Activated T-cell treated with anti-CD3 and anti-CD28 coated beads for 4 hours (primary cell): ENCODE results near the gene HOXA6.

Experiments used
- DNase-seq: peaks from one replicate; pipeline ENCODE4 v3.0.0-alpha.2; 2020

The HOXA6 gene

DNA sequence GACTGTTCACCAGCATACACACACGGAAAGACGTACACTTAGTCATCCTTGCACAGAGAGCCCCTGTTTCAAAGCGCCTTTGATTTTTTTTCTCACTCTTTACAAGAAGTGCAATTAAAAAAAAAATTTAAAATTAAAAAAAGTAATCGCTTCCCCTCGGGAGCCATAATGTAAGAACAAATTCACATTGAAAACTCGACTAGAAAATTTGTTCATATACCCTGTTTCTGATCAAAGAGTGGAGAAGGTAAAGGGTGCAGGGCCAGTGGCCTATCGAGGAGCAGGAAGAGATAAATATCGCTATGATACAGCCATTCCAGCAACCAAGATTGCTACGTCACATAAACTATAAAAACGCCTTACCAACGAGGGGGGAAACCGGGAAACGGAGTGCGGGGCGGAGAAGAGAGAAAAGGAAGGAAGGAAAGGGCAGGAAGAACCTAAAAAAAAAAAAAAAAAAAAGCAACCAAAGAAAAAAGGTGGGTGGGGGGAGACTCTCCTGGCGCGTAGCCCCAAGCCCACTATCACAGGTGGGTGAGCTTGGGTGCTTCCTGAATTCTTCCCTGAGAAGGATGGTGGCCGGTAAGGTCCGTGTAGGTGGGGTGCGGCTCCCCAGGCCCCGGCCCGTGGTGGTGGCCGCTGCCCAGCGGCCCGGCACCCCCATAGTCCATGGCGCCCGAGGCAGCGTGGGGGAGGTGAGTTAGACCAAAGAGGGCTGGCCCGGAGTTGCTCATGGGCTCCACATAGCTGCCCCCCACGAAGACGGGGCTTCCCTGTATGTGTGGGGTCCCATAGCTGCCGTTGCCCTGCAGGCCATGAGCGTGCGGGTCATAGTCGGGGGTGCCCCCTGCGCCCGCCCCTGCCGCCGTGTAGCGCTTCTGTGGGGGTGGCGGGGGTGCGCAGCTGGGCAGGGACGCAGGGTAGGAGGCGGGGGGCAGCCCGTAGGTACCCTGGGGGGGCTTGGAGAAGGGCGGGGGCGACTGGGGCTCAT, 39.9 kb downstream of the HOXA6 start:
- DNase-seq: no peak

DNA sequence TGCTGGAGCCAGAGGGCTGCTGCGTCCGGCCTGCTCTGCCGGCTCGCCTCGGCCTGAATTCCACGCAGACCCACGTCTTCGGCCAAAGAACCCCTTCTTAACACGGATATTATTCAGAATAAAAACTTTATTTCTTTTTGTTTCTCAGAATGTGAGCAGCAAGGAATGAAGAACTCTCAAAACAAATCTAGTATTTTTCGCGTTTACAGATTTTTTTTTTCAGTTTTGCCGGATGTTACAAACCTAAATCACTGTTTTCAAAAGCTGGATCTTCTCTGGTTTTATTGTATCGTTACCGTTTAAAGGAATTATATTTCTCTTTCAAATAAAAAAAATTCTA, 40.7 kb downstream of the HOXA6 start:
- DNase-seq: no peak

DNA sequence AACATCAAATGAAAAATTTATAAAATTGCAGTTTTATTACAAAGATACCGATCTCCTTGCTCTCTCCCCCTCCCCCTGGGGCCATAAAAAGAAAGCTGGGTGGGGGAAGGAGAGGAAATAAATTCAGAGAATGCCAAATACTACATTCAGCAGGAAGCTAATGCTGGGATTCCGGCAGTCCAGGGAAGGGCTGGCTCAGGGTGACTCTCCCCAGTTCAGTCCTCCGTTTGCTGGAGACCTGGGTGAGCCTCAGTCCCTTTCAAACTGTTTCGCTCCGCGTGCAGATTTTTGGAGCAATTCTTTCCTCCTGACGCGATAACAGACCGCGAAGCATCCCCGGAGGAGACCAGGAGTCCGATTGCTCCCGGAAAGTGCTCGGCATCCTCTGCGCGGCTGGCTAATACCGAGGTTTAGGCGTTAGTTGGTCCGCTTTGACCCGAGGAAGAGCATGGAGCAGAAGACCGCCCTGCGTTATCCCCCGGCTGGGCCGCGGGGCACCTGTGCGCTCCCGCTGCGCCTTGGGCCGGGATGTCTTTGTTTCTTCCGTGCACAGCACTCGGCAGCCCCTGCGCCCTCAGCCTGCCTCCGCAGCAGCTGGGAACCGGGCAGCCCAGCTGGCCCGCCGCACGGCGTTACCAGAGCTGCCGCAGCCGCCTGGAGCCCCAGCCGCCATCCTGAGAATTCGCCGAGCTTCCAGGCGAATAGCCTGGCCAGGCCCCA, 41.2 kb downstream of the HOXA6 start:
- no peak for DNase-seq

DNA sequence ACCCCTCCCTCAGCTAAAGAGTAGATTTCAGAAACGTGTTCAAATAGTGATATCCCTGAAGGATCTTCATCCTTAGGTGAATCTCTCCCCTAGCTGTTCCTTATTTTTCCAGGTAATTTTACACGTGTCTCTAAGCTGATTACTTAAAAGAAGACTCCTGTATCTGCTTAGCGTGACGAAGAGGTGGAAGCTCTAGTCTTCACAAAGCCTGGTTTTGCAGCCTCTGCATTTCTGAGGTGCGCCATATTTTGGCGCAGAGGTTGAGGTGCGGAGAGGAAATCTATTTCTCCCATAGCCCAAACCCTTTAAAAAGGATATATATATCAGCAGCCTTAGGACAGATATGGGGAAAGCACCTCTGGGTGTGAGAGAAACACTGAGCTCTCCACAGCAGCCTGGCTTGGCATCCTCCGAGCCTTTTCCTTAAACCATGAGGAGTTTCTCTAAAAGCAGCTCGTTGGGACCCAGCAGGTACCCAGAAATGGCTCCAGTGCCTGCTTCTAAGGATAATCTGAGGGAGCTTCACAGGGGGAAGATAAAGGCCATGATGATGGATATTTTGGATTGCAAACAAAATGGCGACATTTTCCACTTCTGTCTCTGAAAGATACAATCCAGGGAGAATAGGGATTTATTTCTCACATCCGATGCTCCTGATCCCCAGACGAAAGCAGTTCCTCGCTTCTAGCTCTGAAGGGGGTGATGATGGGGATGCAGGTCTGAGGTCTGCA, 42.1 kb downstream of the HOXA6 start:
- no peak for DNase-seq

DNA sequence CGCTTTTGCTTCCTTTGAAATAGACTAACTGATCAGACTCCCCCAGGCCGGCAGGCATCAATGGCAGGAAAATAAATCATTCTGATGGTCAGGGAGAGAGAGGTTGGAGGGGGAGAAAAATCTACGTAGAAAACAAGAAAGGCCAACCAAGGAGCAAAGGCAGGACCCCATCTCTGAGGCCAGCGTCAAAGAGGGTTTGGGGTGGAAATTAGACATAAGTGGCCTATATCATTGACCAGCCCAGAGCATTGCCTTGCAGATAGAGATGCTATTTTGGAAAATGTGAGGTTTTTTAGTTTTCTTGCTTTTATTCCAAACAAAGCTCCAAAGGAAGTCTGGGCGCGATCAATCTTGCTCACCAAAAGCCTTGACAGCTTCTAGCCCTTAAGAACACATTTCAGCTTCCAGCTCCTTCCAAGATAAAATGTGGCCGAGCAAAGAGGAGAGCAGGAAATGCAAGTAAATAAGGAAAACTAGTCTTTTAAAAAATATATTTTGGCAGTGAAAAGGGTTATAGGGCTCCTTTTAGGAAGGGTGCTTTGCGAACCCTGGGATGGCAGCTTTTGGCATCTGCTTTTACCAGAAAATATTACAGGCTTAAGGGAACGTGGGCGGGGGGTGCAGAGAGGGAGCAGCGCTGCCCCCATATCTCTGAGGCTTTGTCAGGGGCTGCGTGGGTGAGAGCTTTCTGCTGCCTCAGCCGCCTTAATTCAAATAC, 43.1 kb downstream of the HOXA6 start:
- DNase-seq: no peak

DNA sequence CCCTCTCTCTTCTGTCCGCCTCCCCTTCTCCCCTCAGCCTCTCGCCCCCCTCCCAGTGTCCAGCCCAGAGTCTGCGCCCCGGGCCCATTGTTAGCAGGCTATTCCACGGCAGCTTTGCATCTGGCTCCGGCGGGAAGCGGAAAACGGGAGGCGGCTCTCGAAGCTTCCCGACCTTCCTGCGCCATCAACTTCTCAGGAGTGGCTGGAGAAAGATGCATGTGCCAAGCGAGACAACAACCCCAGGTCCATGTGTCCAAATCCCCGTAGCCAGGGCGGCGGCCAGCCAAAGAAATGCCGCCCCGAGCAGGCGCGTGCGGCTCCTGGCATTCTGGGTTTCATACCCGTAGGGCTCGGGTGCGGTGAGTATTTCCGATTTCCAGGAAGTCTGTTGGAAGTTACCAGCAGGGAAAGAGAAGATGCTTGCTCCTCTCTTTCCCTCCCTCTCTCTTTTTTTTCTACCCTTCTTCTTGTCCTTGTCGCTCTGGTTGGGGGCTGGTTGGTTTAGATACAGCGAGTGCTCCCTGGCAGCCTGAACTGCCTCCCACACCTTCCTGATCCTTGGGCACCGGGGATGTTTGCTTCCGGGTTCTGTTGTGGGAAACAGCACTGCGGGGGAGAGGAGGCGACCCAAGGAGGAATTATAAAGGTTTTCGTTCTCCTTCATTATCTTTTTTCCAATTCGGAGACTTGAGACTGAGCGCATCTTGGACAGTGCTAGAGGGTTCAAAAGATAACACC, 43.9 kb downstream of the HOXA6 start:
- DNase-seq: no peak

DNA sequence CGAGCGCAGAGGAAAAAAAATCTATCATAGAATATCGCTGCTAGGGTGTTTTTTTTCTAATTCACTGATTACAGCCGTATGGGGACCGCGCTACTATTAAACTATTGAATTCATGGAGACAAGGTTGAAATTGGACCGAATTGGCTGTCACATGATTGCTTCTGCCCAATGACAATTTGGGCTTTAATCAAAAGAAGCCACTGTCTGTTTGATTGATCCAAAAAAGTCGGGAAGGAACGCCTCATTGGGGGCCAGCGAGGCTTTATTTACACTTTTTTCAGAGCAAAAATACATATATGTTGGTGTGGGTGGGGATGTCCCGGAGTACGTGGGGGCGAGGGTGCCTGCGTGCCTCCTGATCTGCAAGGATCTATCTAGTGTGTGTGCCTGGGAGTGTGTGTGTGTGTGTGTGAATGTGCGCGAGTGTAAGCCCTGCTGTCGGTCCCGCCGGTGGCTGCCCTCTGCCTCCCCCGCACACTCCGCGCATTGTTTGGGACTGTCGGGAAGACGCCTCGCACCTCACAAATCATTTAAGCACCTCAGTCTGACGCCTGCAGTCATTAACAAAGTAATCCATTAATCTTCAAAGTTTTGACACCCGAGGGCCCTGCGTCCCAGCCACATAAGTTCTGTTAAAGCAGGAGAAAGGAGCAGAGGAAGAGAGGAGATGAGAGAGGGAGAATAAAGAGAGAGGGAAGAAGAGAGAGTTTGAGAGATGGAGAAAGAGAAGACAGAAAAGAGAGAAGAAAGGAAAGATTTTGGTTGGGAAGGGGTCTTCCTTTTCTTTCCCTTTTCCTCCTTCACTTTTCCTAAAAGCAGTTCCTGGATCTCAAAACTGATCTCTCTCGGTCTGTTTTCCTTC, 44.8 kb downstream of the HOXA6 start, which contains the start of gene HOXA2:
Gene HOXA2 (minus strand): TSS at position 103 of the 862 bp plus-strand sequence. CDS start 183 bp downstream, outside the sequence.
- no peak for DNase-seq

DNA sequence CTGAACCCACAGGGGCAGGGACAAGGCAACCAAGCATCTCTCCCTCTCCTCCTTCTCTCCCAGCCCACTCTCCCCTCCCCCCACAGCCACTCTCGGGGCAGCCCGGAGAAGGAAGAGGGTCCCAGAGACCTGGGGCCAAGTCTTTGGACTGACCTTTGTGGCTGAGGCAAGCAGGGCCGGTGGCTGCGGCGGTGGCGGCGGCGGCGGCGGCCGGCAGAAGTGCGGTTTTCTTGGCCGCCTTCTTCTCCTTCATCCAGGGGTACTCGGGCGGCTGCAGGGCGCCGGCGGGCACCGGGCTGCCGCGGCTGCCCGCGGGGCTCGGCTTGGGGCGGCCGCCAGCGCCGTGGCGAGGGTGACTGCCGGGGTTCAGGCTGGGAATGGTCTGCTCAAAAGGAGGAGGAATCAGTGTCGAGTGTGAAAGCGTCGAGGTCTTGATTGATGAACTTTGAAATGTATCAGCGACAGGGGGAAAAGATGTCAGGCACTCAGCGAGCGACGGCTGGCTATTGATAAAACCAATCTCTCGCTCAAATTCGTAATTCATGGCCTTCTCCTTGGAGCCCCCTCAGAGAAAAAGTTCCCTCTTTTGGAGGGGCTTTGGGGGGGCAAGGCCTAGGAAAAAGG, 45.5 kb downstream of the HOXA6 start:
- DNase-seq: no peak

DNA sequence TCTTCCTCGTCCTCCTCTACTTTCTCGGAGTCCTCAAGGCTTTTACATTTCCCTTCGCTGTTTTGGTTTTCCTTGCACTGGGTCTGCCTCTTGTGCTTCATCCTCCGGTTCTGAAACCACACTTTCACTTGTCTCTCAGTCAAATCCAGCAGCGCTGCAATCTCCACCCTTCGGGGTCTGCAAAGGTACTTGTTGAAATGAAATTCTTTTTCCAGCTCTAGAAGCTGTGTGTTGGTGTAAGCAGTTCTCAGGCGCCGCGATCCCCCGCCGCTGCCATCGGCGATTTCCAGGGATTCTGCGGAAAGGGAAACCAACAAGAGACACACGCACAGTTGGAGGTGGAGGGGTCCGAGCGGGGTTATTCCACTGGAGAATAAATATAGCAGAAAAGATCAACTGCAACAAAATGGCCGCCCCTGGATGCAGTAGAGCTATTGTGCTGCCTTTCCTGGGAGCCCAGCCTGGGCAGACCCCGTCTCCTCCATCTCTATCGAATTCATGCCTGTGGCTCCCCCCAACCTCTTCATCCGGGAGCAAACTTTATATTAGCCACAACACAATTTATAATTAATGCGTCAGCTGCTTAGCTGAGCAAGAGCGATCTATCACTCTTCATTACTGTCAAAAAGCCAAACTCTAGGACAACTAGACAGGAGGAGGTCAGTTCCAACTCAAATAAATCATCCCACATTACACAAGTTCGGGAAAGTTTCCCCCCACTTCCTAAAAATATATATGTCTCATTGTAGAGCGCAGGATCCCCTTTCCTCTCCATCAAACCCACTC, 46.2 kb downstream of the HOXA6 start:
- DNase-seq: no peak

DNA sequence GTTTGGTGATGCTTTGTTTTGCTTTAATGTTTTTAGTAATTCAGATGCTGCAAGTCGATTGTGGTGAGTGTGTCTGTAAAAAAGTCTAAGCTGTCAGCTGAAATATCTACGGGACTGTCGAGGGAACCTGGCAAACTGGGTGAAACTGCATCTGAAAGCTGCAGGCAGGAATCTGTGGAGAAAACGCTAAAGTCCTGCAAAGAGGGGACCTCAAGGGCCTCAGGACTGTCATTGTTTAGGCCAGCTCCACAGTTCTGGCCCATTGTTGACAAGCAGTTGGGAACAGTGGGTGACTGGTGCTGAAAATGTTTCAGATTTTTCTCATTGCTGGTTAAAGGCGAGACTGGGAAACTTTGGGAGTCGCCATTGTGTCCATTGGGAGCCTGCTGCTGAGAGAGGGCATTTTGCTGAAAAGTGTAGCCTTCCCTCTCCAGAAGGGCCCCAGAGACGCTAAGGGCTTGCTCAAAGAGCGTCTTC, 46.8 kb downstream of the HOXA6 start:
- DNase-seq: no peak

DNA sequence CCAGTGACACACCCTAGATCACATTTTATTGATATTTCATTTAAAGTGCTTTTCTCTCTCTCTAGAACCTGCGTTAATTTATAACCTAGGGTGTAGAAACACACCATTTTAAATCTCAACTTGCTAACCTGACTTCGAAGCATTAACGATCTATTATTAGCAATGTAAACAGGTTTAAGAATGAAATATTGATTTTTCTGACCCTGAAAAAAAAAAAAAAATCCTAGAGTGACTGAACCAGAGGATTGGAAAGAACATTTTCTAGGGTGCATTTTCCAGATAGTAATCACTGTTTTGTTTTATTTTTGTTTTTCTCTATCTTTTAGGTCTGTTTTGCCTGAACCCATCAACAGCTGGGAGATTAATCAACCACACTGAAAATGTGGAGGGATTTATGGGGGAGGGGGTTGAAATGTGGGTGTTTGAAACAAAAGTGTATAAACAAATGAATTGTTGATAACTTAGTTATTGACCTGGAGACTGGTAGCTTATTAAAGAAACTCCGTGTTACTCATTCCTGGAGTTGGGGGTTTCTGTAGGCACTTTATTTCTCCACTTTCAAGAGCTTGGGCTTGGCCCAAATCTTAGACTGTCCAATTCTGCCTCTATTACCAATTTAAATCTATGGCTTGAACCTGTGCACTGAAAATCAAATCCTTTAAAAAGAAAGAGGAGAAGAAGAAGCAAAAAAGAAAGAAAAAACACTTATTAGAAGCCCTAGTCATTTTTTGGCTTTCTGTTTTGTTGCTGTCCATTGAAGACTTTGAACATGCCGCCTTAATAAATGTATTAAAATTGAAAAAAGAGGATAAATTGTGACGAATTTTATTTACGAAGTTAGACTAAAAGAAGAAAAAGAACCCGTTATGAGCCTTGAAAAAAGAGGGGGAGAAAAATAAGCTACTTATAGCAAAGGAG, 47.9 kb downstream of the HOXA6 start:
- DNase-seq: no peak

DNA sequence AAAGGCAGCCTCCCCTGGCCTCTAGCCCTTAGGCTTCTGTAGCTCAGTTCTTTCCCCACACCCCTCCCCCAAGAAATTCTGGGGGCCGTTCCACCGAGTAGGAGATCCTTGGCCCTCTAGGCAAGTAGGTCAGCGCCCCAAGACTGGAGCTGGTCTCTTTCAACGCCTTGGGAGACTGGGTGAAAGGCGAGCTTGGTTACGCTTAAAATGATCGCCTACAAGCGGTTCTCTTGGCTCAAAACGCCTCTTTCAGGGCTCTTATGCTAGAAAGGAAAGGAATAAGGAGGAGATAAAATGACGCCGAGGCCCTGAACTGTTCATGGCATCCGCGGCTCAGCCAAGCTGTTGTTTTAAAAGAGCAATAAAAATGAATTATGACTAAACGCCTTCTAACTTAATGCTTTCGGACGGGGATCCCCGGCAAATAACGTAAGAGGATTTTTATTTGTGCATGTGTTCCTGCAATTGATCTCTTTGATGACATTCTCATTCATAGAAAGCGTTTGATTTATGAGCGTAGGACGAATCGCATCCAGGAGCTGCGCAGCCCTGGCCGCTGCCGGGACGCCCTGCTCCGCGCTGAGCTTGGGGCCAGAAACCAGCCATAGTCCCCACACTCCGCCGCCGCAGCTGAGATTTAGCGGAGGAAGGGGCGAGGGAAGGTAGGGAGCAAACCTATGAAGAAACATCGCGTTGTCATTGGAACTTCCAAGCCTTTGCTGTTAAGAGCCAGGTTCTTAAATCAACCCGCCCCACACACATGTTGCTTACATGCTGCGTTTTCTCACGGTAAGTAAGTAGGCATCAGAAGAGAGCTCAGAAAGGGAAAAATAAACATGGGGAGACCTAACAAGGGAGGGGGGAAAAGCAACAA, 48.8 kb downstream of the HOXA6 start:
- DNase-seq: no peak

DNA sequence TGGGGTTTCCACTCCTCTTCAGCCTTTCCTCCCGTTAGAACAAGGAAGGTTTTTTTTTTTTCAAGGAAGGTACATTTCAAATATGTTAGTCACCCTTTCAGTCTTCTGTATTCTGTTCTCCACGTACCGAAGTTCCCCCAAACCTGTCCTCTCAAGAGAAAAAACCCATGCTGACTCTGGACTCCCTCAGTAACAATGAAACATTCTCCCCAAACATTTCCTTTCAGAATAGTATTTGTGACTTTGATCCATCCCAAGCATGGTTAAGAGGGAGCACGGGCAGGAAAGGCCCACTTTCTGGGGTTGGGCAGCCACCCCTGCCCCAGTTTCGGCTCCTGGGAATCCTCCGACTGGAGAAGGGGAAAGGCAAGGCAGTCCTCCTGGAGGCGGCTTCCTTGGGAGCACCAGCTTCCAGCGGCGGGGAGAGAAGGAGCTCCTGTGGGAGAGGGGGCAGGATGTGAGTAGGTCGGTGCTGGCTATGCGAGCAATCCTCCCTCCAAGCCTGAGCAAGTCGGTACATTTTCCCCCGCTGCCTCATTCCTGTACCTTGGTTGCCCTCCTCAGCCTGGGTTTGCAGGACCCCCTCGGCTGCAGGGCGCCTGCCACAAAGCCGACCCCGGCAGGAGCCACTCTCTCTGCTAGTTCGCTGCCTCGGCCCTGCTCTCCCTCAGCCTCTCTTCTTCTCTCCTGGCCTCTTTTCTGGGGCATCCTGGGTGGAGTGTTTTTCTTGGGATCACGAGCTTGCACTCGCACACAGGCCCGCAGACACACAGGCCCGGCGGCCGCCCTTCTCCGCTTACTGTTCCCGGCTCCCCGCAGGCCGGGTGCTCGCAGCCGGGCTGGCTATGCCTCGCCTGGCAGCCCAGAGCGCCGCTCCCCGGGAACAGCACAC, 49.6 kb downstream of the HOXA6 start:
- DNase-seq: no peak

DNA sequence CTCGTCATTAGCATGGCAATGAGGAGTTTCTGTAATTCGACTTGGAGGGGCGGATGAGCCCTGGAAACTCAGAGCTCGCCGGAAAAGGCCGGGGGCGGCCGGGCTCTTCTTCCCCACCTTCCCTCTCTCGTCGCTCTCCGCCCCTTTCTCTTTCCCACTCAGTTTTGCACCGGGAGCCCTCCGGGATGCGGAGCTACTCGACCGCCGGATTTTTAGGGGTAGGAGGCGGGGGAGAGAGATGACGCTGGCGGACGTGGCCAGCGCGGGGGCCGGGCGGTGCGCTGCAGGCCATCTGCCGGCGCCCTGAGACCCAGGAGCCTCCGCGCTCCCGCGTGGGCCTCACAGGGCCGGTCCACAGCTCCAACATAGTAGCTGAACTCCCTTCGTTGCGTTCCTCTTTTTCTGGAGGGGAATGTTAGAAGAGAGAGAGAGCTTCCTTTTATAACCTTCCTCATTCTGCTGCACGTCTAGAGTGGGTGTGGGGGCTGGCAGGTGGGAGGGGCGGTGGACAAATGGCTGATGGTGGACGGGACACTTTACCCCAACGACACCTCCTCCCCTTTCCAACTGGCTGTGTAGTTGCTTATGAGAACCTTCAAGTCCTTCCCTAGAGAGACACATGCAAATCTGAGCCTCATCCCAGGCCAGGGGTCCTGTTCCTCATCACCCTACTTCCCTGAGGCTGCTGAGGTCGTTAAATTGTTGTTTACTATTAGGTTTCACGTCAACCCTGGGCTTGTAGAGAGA, 50.6 kb downstream of the HOXA6 start:
- DNase-seq: no peak
